ENCODE results near the gene KCNK17.
A peak's percentile ranks its signal among the peaks of the same experiment; 100 is the strongest.

KCNK17 gene

DNA sequence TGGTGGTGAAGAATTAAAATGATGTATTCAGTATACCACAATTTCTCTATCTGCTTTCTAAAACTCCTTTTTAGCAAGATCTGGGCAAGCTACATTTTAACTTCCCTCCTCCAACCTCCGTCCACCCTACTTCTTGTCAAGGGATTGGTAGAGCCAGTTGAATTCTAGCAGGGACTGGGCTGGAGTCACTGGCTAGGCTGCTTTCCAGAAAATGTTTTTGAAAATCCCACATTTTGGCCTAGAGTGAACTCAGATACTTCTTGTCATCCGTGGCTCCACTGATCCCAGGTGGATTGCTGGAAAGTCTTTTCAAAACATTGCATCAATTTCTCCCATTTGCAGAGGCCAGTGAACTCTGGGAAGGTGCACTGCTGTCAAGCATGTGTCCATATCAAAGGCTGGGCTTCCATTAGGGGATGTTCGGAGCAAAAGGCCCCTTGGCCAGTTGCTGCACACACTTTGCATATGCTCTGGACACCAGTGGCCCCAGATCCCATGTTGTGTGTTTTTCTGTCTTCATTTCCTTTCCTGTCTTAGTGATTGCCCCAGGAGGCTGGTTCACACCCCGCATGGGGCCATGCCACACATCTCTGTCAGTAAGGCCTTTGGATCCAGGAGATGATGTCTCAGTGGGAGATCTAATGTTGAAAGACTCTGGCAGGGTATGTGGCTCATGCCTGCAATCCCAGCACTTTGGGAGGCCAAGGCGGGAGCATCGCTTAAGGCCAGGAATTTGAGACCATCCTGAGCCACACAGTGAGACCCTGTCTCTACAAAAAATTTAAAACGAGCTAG, 19.6 kb upstream of the KCNK17 start:
- Histone ChIP-seq H3K4me2 (ENCODE audit: low read length) (no peak overlapping the region), H3K4ac (ENCODE audit: low read depth, low read length) (no peak overlapping the region), H3K9me3 (ENCODE audit: insufficient read depth, low read depth, low read length) (no peaks in the 10 kb centered on the region), H3K9ac (ENCODE audit: low read length) (no peak overlapping the region), H3K18ac (ENCODE audit: low read length) (no peak overlapping the region), H3K79me1 (ENCODE audit: low read length) (no peaks in the 10 kb centered on the region), H4K8ac (ENCODE audit: low read depth, low read length) (no peak overlapping the region), H2BK120ac (ENCODE audit: insufficient read depth, low read length, poor library complexity) (no peak overlapping the region), H3K4me1 (ENCODE audit: control insufficient read depth in 1 of 2, insufficient read depth in 2 of 2, low read length in 2 of 2) (peaks cover 0 to 4% of the 10 kb centered on the region in 2 experiments), H2AK5ac (ENCODE audit: low read length) (no peak overlapping the region), H3K79me2 (ENCODE audit: control insufficient read depth, insufficient read depth, low read length, poor library complexity) (no peaks in the 10 kb centered on the region), H3K23ac (ENCODE audit: low read length) (no peak overlapping the region), H3K4me3 (ENCODE audit: low read depth, low read length) (no peak overlapping the region), H3K27me3 (ENCODE audit: insufficient read depth, low read length) (no peaks in the 10 kb centered on the region), H2AFZ (ENCODE audit: insufficient read depth, low read length, poor library complexity) (no peak overlapping the region), H3K36me3 (ENCODE audit: control insufficient read depth in 1 of 2, insufficient read depth in 2 of 2, low read length in 2 of 2) (no peaks in the 10 kb centered on the region), H3K27ac (ENCODE audit: low read depth, low read length) (no peak overlapping the region), H4K12ac (ENCODE audit: low read depth, low read length) (no peak overlapping the region), H4K91ac (ENCODE audit: low read depth, low read length) (no peak overlapping the region), H3K14ac (ENCODE audit: low read length) (no peak overlapping the region), H2BK5ac (ENCODE audit: low read depth, low read length, poor library complexity) (no peak overlapping the region), H2BK12ac (ENCODE audit: low read length) (no peak overlapping the region)
- no CpG with 5 or more reads among the region's 7 CpGs for WGBS (ENCODE audit: extremely low coverage, insufficient coverage, insufficient read length)
- DNase-seq = no peak

DNA sequence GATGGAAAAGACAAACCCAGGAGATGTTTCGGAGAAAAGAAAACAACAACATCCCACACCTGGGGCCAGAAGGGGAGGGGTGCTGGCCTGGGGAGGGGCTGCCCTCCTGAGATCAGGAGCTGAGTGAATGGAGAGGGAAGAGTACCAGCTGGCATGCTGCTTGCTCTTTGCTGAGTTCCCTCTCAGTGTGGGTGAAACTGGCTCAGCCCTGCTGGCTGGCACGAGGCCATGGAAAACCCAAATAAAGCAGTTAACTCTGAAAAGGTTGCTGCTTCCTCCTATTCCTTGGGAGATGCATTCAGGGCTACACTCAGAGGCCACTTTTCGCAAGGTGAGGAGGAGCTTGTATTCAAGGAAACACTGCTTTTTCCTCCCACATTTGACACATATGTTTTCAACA, 16.3 kb upstream of the KCNK17 start:
- no peak overlapping the region for H3K14ac ChIP-seq (ENCODE audit: low read length)
- no peaks in the 10 kb centered on the region for H3K79me1 ChIP-seq (ENCODE audit: low read length)
- no peaks in the 10 kb centered on the region for H3K27me3 ChIP-seq (ENCODE audit: insufficient read depth, low read length)
- H2AFZ ChIP-seq (ENCODE audit: insufficient read depth, low read length, poor library complexity) = no peak overlapping the region
- no CpG with 5 or more reads among the region's 3 CpGs for WGBS (ENCODE audit: extremely low coverage, insufficient coverage, insufficient read length)
- H3K4ac ChIP-seq (ENCODE audit: low read depth, low read length) = no peak overlapping the region
- no peaks in the 10 kb centered on the region for H3K79me2 ChIP-seq (ENCODE audit: control insufficient read depth, insufficient read depth, low read length, poor library complexity)
- peak overlapping the region; percentile 34 for H3K4me3 ChIP-seq (ENCODE audit: low read depth, low read length)
- H2AK5ac ChIP-seq (ENCODE audit: low read length) = no peak overlapping the region
- H4K91ac ChIP-seq (ENCODE audit: low read depth, low read length) = no peak overlapping the region
- no peaks in the 10 kb centered on the region for H3K36me3 ChIP-seq (ENCODE audit: control insufficient read depth in 1 of 2, insufficient read depth in 2 of 2, low read length in 2 of 2)
- H3K18ac ChIP-seq (ENCODE audit: low read length) = no peak overlapping the region
- no peak overlapping the region for H4K12ac ChIP-seq (ENCODE audit: low read depth, low read length)
- peaks cover 1% of the 10 kb centered on the region for H3K9me3 ChIP-seq (ENCODE audit: insufficient read depth, low read depth, low read length)
- no peak overlapping the region for H2BK5ac ChIP-seq (ENCODE audit: low read depth, low read length, poor library complexity)
- no peaks in the 10 kb centered on the region for H3K4me1 ChIP-seq (ENCODE audit: control insufficient read depth in 1 of 2, insufficient read depth in 2 of 2, low read length in 2 of 2)
- no peak overlapping the region for H2BK12ac ChIP-seq (ENCODE audit: low read length)
- H2BK120ac ChIP-seq (ENCODE audit: insufficient read depth, low read length, poor library complexity) = no peak overlapping the region
- no peak overlapping the region for H3K27ac ChIP-seq (ENCODE audit: low read depth, low read length)
- H3K4me2 ChIP-seq (ENCODE audit: low read length) = no peak overlapping the region
- DNase-seq = no peak
- H4K8ac ChIP-seq (ENCODE audit: low read depth, low read length) = no peak overlapping the region
- no peak overlapping the region for H3K9ac ChIP-seq (ENCODE audit: low read length)
- no peak overlapping the region for H3K23ac ChIP-seq (ENCODE audit: low read length)

DNA sequence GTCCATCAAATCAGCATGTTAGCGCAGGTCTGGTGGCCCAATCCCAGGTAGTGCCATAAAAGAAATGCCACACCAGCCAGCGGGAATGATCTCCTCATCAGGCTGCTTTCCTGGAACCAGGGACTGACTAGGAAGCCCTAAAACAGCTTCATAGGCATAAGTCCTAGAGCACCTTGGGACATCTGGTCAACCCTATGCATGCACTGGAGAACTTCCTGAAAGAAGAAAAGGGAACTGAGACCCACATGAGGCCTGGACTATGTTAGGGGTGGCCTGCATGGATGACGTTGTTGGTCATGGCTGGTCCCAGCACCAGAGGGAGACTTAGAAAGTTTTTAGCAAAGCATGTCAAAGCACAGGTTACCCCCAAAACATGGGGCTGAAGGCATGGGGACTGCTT, 15.8 kb upstream of the KCNK17 start:
- Histone ChIP-seq H4K91ac (ENCODE audit: low read depth, low read length) (no peak overlapping the region), H2AK5ac (ENCODE audit: low read length) (no peak overlapping the region), H3K4ac (ENCODE audit: low read depth, low read length) (no peak overlapping the region), H2AFZ (ENCODE audit: insufficient read depth, low read length, poor library complexity) (no peak overlapping the region), H3K79me2 (ENCODE audit: control insufficient read depth, insufficient read depth, low read length, poor library complexity) (no peaks in the 10 kb centered on the region), H4K12ac (ENCODE audit: low read depth, low read length) (no peak overlapping the region), H3K4me2 (ENCODE audit: low read length) (no peak overlapping the region), H3K36me3 (ENCODE audit: control insufficient read depth in 1 of 2, insufficient read depth in 2 of 2, low read length in 2 of 2) (no peaks in the 10 kb centered on the region), H3K4me3 (ENCODE audit: low read depth, low read length) (no peak overlapping the region), H3K27me3 (ENCODE audit: insufficient read depth, low read length) (no peaks in the 10 kb centered on the region), H3K9ac (ENCODE audit: low read length) (no peak overlapping the region), H3K27ac (ENCODE audit: low read depth, low read length) (no peak overlapping the region), H3K9me3 (ENCODE audit: insufficient read depth, low read depth, low read length) (peaks cover 1% of the 10 kb centered on the region), H2BK120ac (ENCODE audit: insufficient read depth, low read length, poor library complexity) (no peak overlapping the region), H3K23ac (ENCODE audit: low read length) (no peak overlapping the region), H2BK5ac (ENCODE audit: low read depth, low read length, poor library complexity) (no peak overlapping the region), H3K18ac (ENCODE audit: low read length) (no peak overlapping the region), H3K79me1 (ENCODE audit: low read length) (no peaks in the 10 kb centered on the region), H3K4me1 (ENCODE audit: control insufficient read depth in 1 of 2, insufficient read depth in 2 of 2, low read length in 2 of 2) (no peaks in the 10 kb centered on the region), H2BK12ac (ENCODE audit: low read length) (no peak overlapping the region), H3K14ac (ENCODE audit: low read length) (no peak overlapping the region), H4K8ac (ENCODE audit: low read depth, low read length) (no peak overlapping the region)
- DNase-seq = peak in 1 of 2 donors; percentile 17
- no CpG with 5 or more reads among the region's 3 CpGs for WGBS (ENCODE audit: extremely low coverage, insufficient coverage, insufficient read length)

DNA sequence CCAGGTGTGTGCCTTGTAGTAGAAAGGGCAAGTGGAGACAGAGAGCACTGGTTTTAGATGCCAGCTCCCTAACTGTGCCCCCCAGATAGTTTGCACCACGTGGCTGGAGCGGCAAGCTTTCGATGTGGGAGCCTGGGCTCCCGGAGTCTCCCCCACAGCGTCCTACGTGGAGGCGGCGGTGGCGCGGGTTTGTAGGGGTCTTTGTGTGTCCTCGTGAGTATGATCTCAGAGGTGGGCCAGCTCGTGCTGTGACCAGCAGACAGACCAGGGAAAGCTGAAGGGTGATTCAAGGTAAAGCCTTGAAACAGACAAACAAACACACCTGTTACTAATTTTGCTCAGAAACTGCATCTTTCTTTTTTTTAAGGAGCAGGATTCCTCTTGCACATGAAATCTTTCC, 13.8 kb upstream of the KCNK17 start:
- H3K9ac ChIP-seq (ENCODE audit: low read length) = no peak overlapping the region
- H2BK5ac ChIP-seq (ENCODE audit: low read depth, low read length, poor library complexity) = no peak overlapping the region
- no peak overlapping the region for H2AK5ac ChIP-seq (ENCODE audit: low read length)
- no peak overlapping the region for H4K12ac ChIP-seq (ENCODE audit: low read depth, low read length)
- no peak overlapping the region for H3K23ac ChIP-seq (ENCODE audit: low read length)
- no CpG with 5 or more reads among the region's 12 CpGs for WGBS (ENCODE audit: extremely low coverage, insufficient coverage, insufficient read length)
- H3K79me1 ChIP-seq (ENCODE audit: low read length) = no peaks in the 10 kb centered on the region
- H2BK120ac ChIP-seq (ENCODE audit: insufficient read depth, low read length, poor library complexity) = no peak overlapping the region
- H3K4ac ChIP-seq (ENCODE audit: low read depth, low read length) = no peak overlapping the region
- H2AFZ ChIP-seq (ENCODE audit: insufficient read depth, low read length, poor library complexity) = no peak overlapping the region
- H3K18ac ChIP-seq (ENCODE audit: low read length) = no peak overlapping the region
- peaks cover 1% of the 10 kb centered on the region for H3K9me3 ChIP-seq (ENCODE audit: insufficient read depth, low read depth, low read length)
- H3K14ac ChIP-seq (ENCODE audit: low read length) = no peak overlapping the region
- H3K36me3 ChIP-seq (ENCODE audit: control insufficient read depth in 1 of 2, insufficient read depth in 2 of 2, low read length in 2 of 2) = no peaks in the 10 kb centered on the region
- H3K27ac ChIP-seq (ENCODE audit: low read depth, low read length) = no peak overlapping the region
- H4K91ac ChIP-seq (ENCODE audit: low read depth, low read length) = no peak overlapping the region
- no peak overlapping the region for H4K8ac ChIP-seq (ENCODE audit: low read depth, low read length)
- no peak overlapping the region for H3K4me3 ChIP-seq (ENCODE audit: low read depth, low read length)
- no peaks in the 10 kb centered on the region for H3K27me3 ChIP-seq (ENCODE audit: insufficient read depth, low read length)
- no peak overlapping the region for H3K4me2 ChIP-seq (ENCODE audit: low read length)
- no peaks in the 10 kb centered on the region for H3K79me2 ChIP-seq (ENCODE audit: control insufficient read depth, insufficient read depth, low read length, poor library complexity)
- H2BK12ac ChIP-seq (ENCODE audit: low read length) = no peak overlapping the region
- DNase-seq = no peak
- H3K4me1 ChIP-seq (ENCODE audit: control insufficient read depth in 1 of 2, insufficient read depth in 2 of 2, low read length in 2 of 2) = no peaks in the 10 kb centered on the region
